ENCODE measurements around the gene TARM1.

GRCh38 chr19:54128796-54129616 lies 47.8 kb upstream of the TARM1 start:
- TF ChIP-seq CTCF (IDR thresholded peaks at IDR 0.05; ENCODE audit: low read depth, low read length) (no peak), POLR2A (IDR thresholded peaks at IDR 0.05; ENCODE audit: extremely low read depth, insufficient read length) (no peak), MAX (IDR thresholded peaks at IDR 0.05; ENCODE audit: low read depth, low read length) (no peak), MYC (IDR thresholded peaks at IDR 0.05; ENCODE audit: low read depth, low read length) (no peak)

Data from NB4 (cell line).